GM12864 (cell line): ENCODE measurements around the gene MYRIP.

Experiments used
- DNase-seq: peaks from one replicate; pipeline ENCODE4 v3.0.0-alpha.2; 2011; ENCODE audit warnings: low read depth
- H3K4me3 ChIP-seq: 2 replicates; pipeline ENCODE4 v1.5.1; 2011; ENCODE audit warnings: mild to moderate bottlenecking, low read depth, low read length, control low read depth
- TF ChIP-seq, protein P1 (sequence below): IDR thresholded peaks from 2 replicates; pipeline ENCODE4 v1.5.1; 2011; ENCODE audit warnings: low read depth, mild to moderate bottlenecking, moderate library complexity, low read length, control low read depth, inconsistent platforms; ENCODE audit errors: missing control alignments

Gene MYRIP

DNA sequence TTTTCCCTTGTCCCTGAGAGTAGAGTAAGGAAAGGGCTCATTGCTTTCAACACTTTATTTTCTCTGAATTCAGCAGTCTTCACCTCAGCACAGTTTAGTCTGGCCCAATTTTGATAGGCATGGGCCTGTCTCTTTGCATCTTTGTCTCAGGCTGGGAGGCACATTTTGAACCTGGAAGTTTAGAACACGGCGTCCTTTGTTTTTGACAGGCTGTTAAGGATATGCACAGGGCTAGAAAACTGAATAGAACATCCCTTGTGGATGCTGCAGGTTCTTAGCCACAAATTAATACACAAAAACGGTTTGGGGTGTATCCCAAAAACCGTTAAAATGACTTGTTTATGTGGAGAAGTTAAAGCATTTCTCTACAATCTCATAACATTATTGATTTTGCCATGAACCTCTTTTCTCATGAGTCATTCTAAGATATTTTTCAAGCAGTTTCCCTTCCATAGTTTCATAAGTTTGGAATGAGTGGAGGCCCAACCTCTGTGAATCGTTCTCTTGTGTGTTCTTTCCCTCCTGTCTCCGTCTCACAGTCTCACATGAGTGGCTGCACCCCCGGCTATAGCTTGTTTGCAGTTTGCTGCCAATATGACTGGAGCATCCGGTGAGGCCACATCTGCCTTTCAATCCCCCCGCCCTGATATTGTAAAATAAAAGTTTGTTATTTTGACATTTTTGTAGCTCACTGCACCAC lies 307.2 kb downstream of the MYRIP start:
- TF ChIP-seq, protein P1, sequence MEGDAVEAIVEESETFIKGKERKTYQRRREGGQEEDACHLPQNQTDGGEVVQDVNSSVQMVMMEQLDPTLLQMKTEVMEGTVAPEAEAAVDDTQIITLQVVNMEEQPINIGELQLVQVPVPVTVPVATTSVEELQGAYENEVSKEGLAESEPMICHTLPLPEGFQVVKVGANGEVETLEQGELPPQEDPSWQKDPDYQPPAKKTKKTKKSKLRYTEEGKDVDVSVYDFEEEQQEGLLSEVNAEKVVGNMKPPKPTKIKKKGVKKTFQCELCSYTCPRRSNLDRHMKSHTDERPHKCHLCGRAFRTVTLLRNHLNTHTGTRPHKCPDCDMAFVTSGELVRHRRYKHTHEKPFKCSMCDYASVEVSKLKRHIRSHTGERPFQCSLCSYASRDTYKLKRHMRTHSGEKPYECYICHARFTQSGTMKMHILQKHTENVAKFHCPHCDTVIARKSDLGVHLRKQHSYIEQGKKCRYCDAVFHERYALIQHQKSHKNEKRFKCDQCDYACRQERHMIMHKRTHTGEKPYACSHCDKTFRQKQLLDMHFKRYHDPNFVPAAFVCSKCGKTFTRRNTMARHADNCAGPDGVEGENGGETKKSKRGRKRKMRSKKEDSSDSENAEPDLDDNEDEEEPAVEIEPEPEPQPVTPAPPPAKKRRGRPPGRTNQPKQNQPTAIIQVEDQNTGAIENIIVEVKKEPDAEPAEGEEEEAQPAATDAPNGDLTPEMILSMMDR = no peak
- no peak for DNase-seq
- H3K4me3 ChIP-seq = no peak overlapping the region

GRCh38 chr3:40118091-40118490 lies 308.7 kb downstream of the MYRIP start:
- no peak for DNase-seq
- TF ChIP-seq, protein P1 = no peak

GRCh38 chr3:40120067-40120692 lies 310.8 kb downstream of the MYRIP start:
- TF ChIP-seq, protein P1 = no peak
- no peak for DNase-seq
- no peak overlapping the region for H3K4me3 ChIP-seq

More at GRCh38 chr3:40118091-40118490, 308.7 kb downstream of the MYRIP start:
- no peak overlapping the region for H3K4me3 ChIP-seq

- DNase-seq = no peak
- TF ChIP-seq, protein P1 = no peak
- no peak overlapping the region for H3K4me3 ChIP-seq
Measured at GRCh38 chr3:40120806-40121205, 311.4 kb downstream of the MYRIP start.

DNA sequence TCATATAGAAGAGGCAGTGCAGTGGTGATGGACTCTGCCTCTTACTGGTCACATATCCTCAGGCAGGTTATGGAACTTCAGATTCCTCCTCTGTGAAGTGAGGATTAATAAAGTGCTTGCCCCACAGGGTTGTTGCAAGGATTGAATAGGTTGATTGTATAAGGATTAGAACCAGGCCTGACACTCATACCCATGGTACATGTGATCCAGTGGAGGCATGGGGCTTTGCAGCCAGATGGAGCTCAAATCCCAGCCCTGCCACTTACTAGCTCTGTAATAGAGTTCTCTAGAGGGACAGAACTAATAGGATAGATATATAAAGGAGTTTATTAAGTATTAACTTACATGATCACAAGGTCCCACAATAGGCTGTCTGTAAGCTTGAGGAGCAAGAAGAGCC lies 315.5 kb downstream of the MYRIP start:
- DNase-seq = no peak
- H3K4me3 ChIP-seq = no peak overlapping the region
- TF ChIP-seq, protein P1 = no peak

DNA sequence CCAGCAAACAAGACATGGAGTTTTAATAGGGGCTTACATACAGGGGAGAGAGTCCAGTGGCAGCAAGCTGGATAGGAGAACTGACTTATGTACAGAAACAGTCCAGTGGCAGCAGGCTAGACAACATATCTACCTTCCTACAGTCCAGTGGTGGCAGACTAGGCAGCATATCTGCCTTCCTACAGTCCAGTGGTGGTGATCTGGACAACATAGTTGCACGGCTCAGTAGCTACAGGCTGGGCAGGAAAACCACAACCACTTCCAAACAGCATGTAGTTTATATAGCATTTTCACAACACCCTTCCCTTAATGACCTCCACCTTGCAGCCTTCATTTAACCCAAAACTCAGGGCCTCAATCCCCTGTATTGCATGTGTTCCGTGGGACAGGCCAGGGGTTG lies 318.8 kb downstream of the MYRIP start:
- DNase-seq = no peak
- H3K4me3 ChIP-seq = no peak overlapping the region
- TF ChIP-seq, protein P1 = no peak

- no peak for DNase-seq
- H3K4me3 ChIP-seq = no peak overlapping the region
- TF ChIP-seq, protein P1 = no peak
Measured at GRCh38 chr3:40129510-40129909, 320.1 kb downstream of the MYRIP start.
